Brain microvascular endothelial cell (primary cell): ENCODE measurements around the gene RTRAF.

Experiments used
- DNase-seq: peaks from one replicate; pipeline ENCODE4 v3.0.0-alpha.2; 2020
- H3K27ac ChIP-seq: fragments of 250-450 bp; sonication (Bioruptor Pico); 2 replicates; pipeline ENCODE4 v1.5.1; 2020; ENCODE audit warnings: mild to moderate bottlenecking, moderate library complexity
- H3K27me3 ChIP-seq: fragments of 250-450 bp; sonication (Bioruptor Pico); replicated peaks from 2 replicates; pipeline ENCODE4 v1.5.1; 2020; ENCODE audit warnings: mild to moderate bottlenecking
- H3K36me3 ChIP-seq: fragments of 250-450 bp; sonication (Bioruptor Pico); replicated peaks from 2 replicates; pipeline ENCODE4 v1.5.1; 2020; ENCODE audit warnings: mild to moderate bottlenecking
- H3K4me3 ChIP-seq: 2 replicates; pipeline ENCODE4 v1.5.1; 2011; ENCODE audit warnings: low read depth, mild to moderate bottlenecking, control low read depth, low read length, moderate library complexity
- CTCF ChIP-seq: IDR thresholded peaks from 2 replicates; pipeline ENCODE4 v1.5.1; 2011; ENCODE audit warnings: low read depth, mild to moderate bottlenecking, moderate library complexity, low read length, control low read depth, inconsistent platforms; ENCODE audit errors: missing control alignments
- in situ Hi-C: cut with HindIII; loops from 2 replicates; pipeline ENCODE4 v1.10.0; 2017; ENCODE audit warnings: low sequenced_read_pairs, low pct_ligation_motif_present

The RTRAF gene

GRCh38 chr14:52048641-52049204, 59.4 kb downstream of the RTRAF start:
- H3K27me3 ChIP-seq, result no peaks in the 10 kb centered on the region
- no peak overlapping the region for H3K27ac ChIP-seq
- no peak overlapping the region for H3K4me3 ChIP-seq
- in situ Hi-C loops, result no loop called here
- peaks cover 18% of the 10 kb centered on the region for H3K36me3 ChIP-seq
- no peak for TF ChIP-seq CTCF
- peak; percentile 58 for DNase-seq

GRCh38 chr14:52049271-52049670, 59.9 kb downstream of the RTRAF start:
- Histone ChIP-seq H3K27me3 (no peaks in the 10 kb centered on the region), H3K27ac (no peak overlapping the region), H3K4me3 (no peak overlapping the region), H3K36me3 (peaks cover 21% of the 10 kb centered on the region)
- in situ Hi-C loops, result no loop called here
- DNase-seq, result no peak
- TF ChIP-seq CTCF, result no peak

GRCh38 chr14:52049721-52050588, 60.6 kb downstream of the RTRAF start:
- no peak overlapping the region for H3K4me3 ChIP-seq
- no peak overlapping the region for H3K27ac ChIP-seq
- H3K36me3 ChIP-seq, result peaks cover 21% of the 10 kb centered on the region
- no peak for TF ChIP-seq CTCF
- in situ Hi-C loops, result no loop called here
- no peak for DNase-seq
- no peaks in the 10 kb centered on the region for H3K27me3 ChIP-seq

- H3K27me3 ChIP-seq, result no peaks in the 10 kb centered on the region
- DNase-seq, result no peak
- H3K36me3 ChIP-seq, result peaks cover 21% of the 10 kb centered on the region
- H3K4me3 ChIP-seq, result no peak overlapping the region
- peak overlapping the region; percentile 93 for H3K27ac ChIP-seq
- no peak for TF ChIP-seq CTCF
- in situ Hi-C loops, result no loop called here
Measured at GRCh38 chr14:52051251-52051650, 61.9 kb downstream of the RTRAF start.

GRCh38 chr14:52051871-52052270, 62.5 kb downstream of the RTRAF start:
- Histone ChIP-seq H3K4me3 (no peak overlapping the region), H3K27ac (peak overlapping the region; percentile 93), H3K27me3 (no peaks in the 10 kb centered on the region), H3K36me3 (peaks cover 21% of the 10 kb centered on the region)
- peak; percentile 70 for DNase-seq
- in situ Hi-C loops, result no loop called here
- TF ChIP-seq CTCF, result no peak
